NCI-H128 (cell line): ENCODE data around the gene RHBDL1.

Source experiments
- DNase-seq: peaks from one replicate; lab custom pipeline; 2025; ENCODE audit not compliant: unreplicated experiment; lab: John Stamatoyannopoulos, UW

The RHBDL1 gene

DNA sequence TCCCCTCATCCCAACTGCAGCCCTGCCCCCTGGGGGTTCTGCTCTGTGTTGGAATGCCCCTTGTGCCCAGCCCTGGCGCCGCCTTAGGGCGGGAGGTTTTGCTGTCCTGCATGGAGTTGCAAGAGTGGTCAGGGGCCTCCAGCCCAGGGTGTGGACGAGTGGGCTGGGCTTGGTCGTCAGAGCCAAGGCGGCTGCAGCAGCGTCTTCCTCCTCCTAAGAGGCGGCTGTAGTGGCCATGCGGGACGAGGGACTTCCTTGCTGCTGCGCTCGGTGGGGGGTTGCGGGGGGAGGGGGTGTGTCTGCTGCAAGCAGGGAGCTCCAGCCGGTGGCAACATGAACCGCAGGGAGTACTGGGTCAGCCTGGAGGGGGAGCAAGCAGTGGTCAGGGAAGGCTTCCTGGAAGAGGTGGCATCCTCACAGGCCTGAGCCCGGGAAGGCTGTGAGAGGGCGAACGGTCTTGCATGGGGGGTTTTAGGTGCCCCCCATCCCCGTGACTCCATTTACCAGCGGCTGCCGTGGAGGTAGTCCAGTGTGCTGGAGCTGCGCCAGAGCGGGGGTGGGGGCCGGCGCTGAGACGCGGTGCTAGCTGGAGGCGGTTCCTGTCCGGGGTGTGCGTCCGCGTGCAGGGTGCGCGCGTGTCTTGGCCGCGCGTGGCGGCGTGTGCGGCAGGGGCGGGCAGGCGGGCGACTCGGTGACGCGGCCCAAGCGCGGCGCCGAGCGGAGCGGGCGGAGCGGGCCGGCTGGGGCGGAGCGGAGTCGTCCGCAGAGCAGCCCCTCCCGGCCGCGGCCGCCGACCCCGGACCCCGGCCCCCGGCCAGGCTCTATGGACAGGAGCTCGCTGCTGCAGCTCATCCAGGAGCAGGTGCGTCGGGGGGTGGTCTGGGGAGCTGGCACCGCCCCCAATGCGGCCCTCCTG is at the start of gene RHBDL1:
Gene RHBDL1, plus strand, starts transcription at position 704 of the 916 bp plus-strand sequence. Its CDS starts 120 bp downstream, at position 824.
- no peak for DNase-seq

DNA sequence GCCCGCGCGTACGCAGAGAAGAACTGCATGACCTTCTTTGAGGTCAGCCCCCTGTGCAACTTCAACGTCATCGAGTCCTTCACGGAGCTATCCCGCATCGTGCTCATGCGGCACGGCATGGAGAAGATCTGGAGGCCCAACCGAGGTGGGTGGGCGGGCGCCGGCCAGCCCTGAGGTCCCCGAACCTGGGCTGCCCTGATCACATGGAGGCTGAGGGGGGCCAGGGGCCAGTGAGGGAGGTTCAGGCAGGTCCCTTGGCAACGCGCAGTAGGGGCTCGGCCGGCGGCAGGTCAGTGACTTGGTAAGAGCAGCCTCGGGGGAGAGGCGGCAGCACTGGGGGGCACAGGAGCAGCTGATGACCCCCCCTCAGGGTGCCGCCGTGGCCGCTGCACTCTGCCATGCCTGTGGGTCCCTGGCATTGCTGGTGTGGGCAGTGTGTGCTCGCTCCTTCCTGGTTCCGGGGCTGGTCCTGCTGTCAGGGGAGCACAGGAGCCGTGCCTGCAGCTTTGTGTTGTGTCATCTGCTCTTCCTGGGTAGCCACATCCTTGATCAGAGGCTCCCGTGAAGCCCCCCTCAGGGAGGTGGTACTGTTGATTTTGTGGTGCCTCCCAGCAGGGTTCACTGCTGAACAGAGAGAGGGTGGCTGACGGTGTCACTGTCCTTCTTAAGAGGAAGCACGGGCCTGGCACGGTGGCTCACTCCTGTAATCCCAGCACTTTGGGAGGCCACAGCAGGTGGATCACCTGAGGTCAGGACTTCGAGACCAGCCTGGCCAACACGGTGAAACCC is 49.3 kb upstream of the RHBDL1 start:
- DNase-seq = no peak

DNA sequence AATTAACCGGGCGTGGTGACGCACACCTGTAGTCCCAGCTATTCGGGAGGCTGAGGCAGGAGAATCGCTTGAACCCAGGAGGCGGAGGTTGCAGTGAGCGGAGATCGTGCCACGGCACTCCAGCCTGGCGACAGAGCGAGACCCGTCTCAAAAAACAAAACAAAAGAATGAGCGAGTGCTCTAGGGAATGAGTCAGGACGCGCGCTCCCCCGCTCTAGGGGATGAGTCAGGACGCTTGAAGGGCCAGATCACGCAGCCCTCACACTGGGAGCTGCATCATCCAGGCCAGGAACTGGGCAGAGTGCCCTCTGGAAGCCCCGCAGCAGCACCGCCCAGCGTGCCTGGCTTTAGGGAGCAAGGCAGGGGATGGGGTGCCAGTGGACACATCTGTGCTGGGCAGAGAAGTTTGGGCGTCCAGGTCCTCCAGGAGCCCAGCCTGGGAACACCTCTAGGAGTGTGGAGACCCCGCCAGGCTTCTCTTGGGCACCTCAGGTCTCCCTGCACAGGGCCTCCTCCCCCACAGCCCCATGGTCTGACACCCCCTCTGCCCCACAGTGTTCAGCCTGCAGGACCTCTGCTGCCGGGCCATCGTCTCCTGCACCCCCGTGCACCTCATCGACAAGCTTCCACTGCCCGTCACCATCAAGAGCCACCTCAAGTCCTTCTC is 48.6 kb upstream of the RHBDL1 start:
- DNase-seq = no peak

DNA sequence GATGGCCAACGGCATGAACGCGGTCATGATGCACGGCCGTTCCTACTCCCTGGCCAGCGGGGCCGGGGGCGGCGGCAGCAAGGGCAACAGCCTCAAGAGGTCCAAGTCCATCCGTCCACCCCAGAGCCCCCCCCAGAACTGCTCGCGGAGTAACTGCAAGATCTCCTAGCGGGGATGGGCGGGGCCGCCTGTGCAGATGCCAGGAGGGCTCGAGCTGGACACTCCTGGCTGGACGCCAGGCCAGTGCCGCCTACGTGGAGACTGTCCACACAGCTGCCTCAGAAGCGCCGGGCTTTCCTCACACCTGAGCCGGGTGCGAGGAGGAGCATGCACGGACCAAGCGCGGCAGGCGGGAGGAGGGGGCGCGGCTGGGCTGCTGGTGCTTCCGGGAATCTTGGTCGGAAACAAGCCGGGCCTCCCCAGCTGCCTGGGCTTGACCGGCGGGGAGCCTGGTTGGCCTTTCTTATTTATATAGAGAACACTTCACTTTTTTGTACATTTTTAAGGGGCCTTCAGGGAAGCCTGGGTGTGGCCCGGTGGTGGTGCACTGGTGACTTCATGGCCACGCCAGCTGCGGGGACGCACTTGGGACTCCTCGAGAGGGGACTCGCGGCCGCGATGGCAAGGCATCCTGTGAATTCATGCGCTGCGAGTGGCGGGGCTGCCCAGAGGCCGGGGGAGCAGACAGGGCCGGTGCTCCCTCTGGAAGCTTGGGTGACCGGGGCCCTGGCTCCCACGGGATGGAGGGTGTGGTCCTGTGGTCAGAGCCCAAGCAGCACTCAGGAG is 47.8 kb upstream of the RHBDL1 start:
- DNase-seq = no peak

DNA sequence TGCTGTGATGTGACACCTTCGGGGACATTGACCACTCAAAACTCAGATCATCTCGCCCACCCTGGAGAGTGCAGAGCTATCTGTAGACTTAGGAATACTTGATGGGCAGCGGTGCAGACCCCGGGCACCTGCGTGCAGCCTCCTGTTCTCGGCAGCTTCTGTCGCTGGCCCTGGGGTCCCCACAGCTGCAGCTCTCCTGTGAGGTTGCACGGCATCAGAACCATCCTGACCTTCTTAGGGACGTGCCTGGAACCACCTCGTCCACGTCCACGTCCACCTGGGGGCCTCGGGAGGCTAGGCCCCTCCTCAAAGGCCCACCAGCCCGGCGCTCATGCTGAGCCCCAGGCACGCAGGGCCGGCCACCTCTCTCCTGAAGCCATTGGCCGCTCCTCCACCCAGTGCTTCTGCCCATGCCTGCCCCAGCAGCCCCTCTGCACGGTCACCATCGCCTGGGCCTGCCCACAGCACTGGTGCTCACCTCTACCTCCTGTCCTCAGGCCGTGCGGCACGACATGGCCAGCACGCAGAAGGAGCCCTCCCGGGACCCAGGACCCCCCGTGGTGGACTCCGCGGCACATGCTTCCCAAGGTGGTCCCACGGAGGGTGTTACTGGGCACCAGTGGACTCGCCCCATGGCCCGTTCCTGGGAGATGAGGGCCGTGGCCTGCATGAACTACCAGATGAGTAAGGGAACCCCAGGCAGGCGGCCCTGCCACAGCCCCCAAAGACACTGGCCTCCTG is 47.0 kb upstream of the RHBDL1 start:
- no peak for DNase-seq

DNA sequence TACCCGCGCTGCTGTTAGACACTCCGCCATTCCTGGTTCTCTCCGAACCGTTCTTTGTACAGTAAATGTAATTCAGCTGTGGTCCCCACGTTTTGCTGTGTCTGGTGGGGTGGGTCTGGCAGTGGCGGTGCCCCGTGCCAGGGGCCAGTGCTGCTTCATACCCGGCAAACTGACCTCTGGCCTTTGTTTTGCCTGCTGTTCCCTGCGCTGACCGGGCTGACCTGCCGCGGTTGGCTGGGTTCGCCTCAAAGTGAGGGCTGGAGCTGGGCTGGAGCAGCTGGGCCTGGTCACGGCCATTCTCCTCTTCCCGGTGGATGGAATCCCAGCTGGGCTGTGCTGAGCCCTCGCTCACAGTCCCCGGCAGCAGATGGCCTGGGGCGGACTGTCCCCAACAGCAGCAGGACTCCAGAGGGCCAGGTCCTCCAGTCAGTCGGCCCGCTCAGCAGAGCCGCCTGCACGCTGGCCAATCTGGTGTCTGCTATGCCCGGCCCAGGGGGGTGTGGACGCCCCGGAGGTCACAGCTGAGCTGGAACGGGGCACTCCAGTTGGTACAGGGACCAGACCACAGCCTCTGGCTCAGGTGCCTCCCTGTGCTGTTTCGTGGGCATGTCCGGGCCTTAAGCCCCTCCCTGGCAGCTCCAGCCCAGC is 46.2 kb upstream of the RHBDL1 start:
- no peak for DNase-seq

DNA sequence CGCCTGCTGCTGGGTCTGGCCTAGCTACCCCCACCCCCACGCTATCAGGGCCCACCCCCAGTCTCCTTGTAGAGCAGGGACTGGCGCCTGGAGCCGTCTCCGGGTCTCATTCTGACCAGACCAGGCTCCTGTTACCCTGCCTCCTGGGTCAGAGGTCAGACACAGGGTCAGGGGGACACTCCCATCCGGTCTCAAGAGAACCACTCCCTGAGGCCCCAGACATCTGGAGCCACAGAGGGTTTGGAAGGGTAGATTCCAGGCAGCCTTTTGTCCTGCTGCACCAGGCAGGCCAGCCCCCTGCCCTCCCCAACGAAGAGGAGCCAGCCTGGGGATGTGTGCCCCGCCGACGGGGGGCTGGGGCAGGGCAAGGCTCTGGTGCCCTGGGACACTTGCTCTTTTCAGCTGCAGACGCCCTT is 45.6 kb upstream of the RHBDL1 start:
- no peak for DNase-seq

DNA sequence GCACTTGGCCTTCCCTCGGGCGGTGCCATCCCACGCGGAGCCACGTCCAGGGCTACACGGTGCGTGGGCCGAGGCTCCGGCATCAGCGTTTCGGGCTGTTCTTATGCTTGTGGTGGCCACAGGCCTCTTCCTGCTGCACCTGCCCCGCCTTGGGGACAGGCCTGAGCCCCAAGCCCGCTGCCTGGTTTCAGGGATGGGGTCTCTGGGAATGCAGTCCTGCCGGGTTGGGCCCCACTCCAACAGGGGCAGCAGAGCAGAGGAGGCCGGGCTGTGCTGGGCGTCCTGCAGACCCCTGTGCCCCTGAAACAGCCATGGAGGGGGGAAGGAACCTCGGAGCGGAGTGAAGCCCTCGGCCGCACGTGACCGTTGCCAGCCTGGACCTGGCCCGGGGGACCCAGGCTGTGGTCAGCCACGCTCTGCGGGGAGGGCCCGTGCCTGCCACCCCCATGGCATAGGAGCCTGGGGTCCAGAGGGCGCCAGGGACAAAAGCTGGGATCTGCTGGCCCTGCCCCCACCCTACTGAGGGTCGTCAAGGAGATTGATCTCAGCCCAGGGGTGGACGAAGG is 45.1 kb upstream of the RHBDL1 start:
- no peak for DNase-seq

DNA sequence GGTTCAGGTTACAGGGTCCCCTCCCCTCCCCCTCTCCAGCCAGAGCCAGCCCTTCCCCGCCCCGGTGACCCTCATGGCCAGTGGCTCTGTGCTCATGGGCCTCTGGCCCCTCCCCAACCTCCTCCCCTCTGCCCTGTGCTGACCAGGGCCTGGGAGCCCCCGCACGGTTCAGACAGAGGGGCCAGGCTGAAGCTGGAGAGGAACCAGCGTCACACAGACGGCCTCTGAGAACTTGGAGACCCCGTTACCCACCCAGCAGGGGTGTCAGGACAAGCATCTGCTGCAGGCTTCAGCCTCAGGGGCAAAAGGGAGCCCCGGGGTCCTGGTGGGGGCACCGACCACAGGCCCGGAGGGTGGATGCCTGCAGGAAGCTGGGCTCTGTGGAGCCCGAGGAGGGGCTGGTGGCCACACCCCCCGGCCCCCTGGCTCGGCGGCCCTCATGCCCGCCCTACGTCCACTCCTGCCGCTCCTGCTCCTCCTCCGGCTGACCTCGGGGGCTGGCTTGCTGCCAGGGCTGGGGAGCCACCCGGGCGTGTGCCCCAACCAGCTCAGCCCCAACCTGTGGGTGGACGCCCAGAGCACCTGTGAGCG is 44.6 kb upstream of the RHBDL1 start, which contains the start of gene WFIKKN1:
Gene WFIKKN1, plus strand, starts transcription at position 171 of the 591 bp plus-strand sequence. Its CDS starts 269 bp downstream, at position 440.
- DNase-seq = no peak

DNA sequence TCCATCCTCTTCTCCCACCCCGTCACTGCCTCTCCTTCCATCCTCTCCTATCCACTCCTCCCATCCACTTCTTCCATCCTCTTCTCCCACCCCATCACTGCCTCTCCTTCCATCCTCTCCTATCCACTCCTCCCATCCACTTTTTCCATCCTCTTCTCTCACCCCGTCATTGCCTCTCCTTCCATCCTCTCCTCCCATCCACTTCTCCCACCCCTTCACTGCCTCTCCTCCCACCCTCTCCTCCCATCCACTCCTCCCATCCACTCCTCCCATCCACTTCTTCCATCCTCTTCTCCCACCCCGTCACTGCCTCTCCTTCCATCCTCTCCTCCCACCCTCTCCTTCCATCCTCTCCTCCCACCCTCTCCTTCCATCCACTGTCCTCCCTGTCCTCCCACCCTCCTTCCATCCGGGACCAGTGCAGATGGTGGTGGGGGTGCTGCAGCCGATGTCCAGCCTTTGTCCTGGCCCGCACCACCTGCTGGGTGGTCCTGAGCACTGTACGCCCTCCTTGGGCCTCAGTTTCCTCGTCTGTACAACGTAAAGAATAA is 43.6 kb upstream of the RHBDL1 start:
- no peak for DNase-seq

DNA sequence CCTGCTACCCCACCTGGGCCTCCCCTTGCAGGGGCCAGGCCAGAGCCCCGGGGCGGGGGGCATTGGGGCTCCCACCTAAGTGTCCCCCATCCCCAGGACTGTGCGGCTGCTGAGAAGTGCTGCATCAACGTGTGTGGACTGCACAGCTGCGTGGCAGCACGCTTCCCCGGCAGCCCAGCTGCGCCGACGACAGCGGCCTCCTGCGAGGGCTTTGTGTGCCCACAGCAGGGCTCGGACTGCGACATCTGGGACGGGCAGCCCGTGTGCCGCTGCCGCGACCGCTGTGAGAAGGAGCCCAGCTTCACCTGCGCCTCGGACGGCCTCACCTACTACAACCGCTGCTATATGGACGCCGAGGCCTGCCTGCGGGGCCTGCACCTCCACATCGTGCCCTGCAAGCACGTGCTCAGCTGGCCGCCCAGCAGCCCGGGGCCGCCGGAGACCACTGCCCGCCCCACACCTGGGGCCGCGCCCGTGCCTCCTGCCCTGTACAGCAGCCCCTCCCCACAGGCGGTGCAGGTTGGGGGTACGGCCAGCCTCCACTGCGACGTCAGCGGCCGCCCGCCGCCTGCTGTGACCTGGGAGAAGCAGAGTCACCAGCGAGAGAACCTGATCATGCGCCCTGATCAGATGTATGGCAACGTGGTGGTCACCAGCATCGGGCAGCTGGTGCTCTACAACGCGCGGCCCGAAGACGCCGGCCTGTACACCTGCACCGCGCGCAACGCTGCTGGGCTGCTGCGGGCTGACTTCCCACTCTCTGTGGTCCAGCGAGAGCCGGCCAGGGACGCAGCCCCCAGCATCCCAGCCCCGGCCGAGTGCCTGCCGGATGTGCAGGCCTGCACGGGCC is 42.8 kb upstream of the RHBDL1 start:
- no peak for DNase-seq

DNA sequence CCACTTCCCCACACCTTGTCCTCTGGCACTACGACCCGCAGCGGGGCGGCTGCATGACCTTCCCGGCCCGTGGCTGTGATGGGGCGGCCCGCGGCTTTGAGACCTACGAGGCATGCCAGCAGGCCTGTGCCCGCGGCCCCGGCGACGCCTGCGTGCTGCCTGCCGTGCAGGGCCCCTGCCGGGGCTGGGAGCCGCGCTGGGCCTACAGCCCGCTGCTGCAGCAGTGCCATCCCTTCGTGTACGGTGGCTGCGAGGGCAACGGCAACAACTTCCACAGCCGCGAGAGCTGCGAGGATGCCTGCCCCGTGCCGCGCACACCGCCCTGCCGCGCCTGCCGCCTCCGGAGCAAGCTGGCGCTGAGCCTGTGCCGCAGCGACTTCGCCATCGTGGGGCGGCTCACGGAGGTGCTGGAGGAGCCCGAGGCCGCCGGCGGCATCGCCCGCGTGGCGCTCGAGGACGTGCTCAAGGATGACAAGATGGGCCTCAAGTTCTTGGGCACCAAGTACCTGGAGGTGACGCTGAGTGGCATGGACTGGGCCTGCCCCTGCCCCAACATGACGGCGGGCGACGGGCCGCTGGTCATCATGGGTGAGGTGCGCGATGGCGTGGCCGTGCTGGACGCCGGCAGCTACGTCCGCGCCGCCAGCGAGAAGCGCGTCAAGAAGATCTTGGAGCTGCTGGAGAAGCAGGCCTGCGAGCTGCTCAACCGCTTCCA is 42.0 kb upstream of the RHBDL1 start:
- no peak for DNase-seq

DNA sequence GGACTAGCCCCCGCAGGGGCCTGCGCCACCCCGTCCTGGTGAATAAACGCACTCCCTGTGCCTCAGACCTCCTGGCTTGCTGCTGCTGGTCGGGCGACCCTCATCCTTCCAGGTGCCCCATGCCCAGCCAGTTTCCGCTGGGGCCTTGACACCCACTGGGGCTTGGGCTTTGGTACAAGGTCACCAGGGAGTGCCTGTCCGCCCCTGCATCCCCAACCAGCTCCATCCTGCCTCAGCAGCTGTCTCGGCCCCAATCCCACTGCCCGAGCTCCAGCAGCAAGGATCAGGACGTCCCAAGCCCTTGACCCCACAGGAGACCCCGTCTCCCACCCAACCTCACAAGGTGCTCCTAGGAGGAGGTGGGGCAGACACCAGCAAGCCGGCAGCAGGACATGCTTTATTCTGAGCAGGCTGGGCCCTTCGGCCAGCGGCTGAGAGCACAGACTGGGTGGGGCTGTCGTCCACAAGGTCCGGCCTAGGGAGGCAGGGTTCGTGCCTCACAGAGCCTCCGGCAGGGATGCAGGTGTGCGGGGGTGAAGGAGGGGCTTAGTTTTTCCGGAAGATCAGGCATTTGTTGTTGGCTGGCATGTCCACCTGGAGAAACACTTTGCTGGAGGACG is 41.3 kb upstream of the RHBDL1 start:
- no peak for DNase-seq

DNA sequence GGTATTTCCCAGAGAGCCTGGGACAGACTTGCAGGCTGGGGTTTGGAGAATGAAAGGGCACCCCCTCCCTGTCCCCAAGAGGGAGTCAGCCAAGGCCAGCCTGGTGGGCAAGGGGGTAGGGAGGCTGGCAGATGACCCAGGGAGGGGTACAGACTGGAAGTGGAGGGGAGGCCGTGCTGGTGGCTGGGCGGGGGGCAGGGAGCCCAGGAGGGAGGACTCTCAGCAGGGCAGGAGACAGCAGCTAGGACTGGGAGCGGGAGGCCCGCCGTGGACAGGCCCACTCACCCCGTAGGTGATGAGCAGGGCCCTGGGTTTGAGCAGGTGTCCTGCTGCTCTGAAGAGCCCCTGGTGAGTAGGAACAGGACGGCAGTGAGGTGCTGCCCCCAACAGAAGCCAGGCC is 40.5 kb upstream of the RHBDL1 start:
- no peak for DNase-seq

DNA sequence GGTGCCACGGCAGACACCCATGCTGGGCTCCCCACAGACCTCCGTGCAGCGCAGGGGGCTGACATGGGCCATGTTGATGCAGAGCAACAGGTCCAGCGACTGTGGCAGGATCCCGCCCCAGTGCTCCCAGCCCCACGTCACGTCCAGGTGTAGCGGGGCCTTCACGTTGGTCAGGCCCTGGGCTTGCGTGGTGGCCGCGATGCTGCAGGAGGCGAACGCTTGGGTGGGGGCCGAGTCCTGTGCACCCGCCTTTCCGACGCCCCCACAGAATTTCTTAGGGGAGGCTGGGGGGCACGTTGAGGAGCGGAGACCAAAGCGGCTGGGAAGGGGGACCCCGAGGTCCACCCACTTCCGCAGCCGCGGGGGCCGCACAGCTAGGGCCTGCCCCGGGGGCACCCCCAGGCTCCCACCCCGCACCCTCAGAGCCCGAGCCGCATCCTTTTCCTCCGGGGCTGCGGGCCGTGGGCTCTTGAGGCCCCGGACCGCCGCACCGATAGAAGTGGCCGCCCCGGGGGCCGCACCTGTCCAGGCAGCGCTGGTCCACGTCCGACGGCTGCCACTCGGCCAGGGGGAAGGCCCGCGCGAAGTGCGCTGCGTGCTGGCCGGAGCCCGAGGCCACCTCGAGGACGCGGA is 39.8 kb upstream of the RHBDL1 start:
- no peak for DNase-seq
